Caco-2 (cell line): ENCODE measurements around the gene PRTN3. TPM values are rescaled to one million over a fixed set of nuclear protein-coding genes. Genes with fewer than 3 reads are reported as not detected.

ENCODE experiments used
- BruUV-seq: library from RNA; stranded (reverse); fragments of 400-500 nt; replicated peaks from 2 replicates; lab custom pipeline; 2021; lab: Mats Ljungman, UMichigan
- CTCF ChIA-PET: fragments of 300-600 bp; sonication (Branson Sonifier 250); formaldehyde crosslinking; loops from one replicate; lab custom pipeline; 2022; ENCODE audit warnings: antibody characterized with exemption; lab: Charles Lee
- POLR2A ChIA-PET: fragments of 300-600 bp; sonication (Branson Sonifier 250); formaldehyde crosslinking; loops from one replicate; lab custom pipeline; 2022; ENCODE audit warnings: antibody characterized with exemption; lab: Charles Lee
- DNase-seq, 2 experiments: peaks; one replicate each; pipeline versions ENCODE4 v3.0.0 to v3.0.0-alpha.2; 2020 to 2022
- H3K27me3 ChIP-seq: replicated peaks from 2 replicates; pipeline ENCODE4 v1.6.0; 2011; ENCODE audit warnings: low read length; ENCODE audit not compliant: control insufficient read depth, insufficient read depth
- H3K36me3 ChIP-seq: 2 replicates; pipeline ENCODE4 v1.5.1; 2011; ENCODE audit warnings: low read length; ENCODE audit not compliant: control insufficient read depth, insufficient read depth
- H3K4me1 ChIP-seq: fragments of 250-450 bp; sonication (Bioruptor Pico); 2 replicates; pipeline ENCODE4 v1.5.1; 2020; ENCODE audit warnings: mild to moderate bottlenecking
- H3K4me3 ChIP-seq: 2 replicates; pipeline ENCODE4 v1.5.1; 2011; ENCODE audit warnings: low read depth, mild to moderate bottlenecking, control low read depth, low read length
- H3K9me3 ChIP-seq: fragments of 250-450 bp; sonication (Bioruptor Pico); 2 replicates; pipeline ENCODE4 v1.5.1; 2020; ENCODE audit warnings: mild to moderate bottlenecking, moderate library complexity
- H3K27ac Mint-ChIP-seq: one replicate; pipeline ENCODE4 v1.8.0; 2022; ENCODE audit warnings: mixed read lengths; ENCODE audit not compliant: unreplicated experiment
- H3K27me3 Mint-ChIP-seq: one replicate; pipeline ENCODE4 v1.8.0; 2022; ENCODE audit warnings: mixed read lengths; ENCODE audit not compliant: insufficient read depth, unreplicated experiment
- H3K36me3 Mint-ChIP-seq: one replicate; pipeline ENCODE4 v1.8.0; 2022; ENCODE audit warnings: mild to moderate bottlenecking, mixed read lengths; ENCODE audit not compliant: insufficient read depth, unreplicated experiment
- H3K4me1 Mint-ChIP-seq: one replicate; pipeline ENCODE4 v1.8.0; 2022; ENCODE audit warnings: low read depth, mixed read lengths; ENCODE audit not compliant: unreplicated experiment
- H3K4me3 Mint-ChIP-seq: one replicate; pipeline ENCODE4 v1.8.0; 2022; ENCODE audit warnings: mild to moderate bottlenecking, moderate library complexity, mixed read lengths; ENCODE audit not compliant: unreplicated experiment
- H3K9me3 Mint-ChIP-seq: one replicate; pipeline ENCODE4 v1.8.0; 2022; ENCODE audit warnings: mixed read lengths; ENCODE audit not compliant: unreplicated experiment
- intact Hi-C: fragments of 100-400 bp; cut with micrococcal nuclease; formaldehyde crosslinking; loops from one replicate; pipeline ENCODE4 v1.10.0; 2022; ENCODE audit not compliant: unreplicated experiment
- total RNA-seq: library from RNA; stranded (reverse); gene quantifications from 2 replicates; pipeline ENCODE4 v1.2.3, GENCODE V29; 2022
- TF ChIP-seq, protein P1 (sequence below), 2 experiments: fragments of 200-600 bp in 1 of 2; IDR thresholded peaks; 1 replicate in 1 of 2; 2 replicates in 1 of 2; pipeline versions ENCODE4 v1.5.1 to v1.8.0; 2011 to 2022; ENCODE audit warnings: antibody characterized with exemption in 1 of 2, control low read depth in 1 of 2, inconsistent platforms in 1 of 2, low read depth in 1 of 2, low read length in 1 of 2, mild to moderate bottlenecking in 1 of 2, moderate library complexity in 1 of 2; ENCODE audit not compliant: insufficient read depth in 1 of 2, severe bottlenecking in 1 of 2, unreplicated experiment in 1 of 2

The PRTN3 gene
- total RNA-seq, 1 experiment from 2014 or later, result 0.29 TPM

DNA sequence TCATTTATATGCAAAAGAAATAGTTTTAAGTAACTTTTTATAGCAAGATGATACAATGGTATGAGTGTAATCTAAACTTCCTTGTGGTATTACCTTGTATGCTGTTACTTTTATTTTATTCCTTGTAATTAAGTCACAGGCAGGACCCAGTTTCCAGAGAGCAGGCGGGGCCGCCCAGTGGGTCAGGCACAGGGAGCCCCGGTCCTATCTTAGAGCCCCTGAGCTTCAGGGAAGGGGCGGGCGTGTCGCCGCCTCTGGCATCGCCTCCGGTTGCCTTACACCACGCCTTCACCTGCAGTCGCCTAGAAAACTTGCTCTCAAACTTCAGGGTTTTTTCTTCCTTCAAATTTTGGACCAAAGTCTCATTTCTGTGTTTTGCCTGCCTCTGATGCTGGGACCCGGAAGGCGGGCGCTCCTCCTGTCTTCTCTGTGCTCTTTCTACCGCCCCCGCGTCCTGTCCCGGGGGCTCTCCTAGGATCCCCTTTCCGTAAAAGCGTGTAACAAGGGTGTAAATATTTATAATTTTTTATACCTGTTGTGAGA lies 29.2 kb upstream of the PRTN3 start:
- Histone ChIP-seq H3K36me3 (peaks cover 8% of the 10 kb centered on the region), H3K4me1 (no peaks in the 10 kb centered on the region), H3K4me3 (no peak overlapping the region), H3K9me3 (no peaks in the 10 kb centered on the region), H3K27me3 (no peaks in the 10 kb centered on the region)
- Mint-ChIP-seq H3K4me1 (no peaks in the 10 kb centered on the region), H3K4me3 (no peak overlapping the region), H3K36me3 (peaks cover 93% of the 10 kb centered on the region), H3K27me3 (no peaks in the 10 kb centered on the region), H3K27ac (peak overlapping the region; percentile 39), H3K9me3 (peaks cover 8% of the 10 kb centered on the region)
- POLR2A ChIA-PET, result no interaction called here
- TF ChIP-seq, protein P1, sequence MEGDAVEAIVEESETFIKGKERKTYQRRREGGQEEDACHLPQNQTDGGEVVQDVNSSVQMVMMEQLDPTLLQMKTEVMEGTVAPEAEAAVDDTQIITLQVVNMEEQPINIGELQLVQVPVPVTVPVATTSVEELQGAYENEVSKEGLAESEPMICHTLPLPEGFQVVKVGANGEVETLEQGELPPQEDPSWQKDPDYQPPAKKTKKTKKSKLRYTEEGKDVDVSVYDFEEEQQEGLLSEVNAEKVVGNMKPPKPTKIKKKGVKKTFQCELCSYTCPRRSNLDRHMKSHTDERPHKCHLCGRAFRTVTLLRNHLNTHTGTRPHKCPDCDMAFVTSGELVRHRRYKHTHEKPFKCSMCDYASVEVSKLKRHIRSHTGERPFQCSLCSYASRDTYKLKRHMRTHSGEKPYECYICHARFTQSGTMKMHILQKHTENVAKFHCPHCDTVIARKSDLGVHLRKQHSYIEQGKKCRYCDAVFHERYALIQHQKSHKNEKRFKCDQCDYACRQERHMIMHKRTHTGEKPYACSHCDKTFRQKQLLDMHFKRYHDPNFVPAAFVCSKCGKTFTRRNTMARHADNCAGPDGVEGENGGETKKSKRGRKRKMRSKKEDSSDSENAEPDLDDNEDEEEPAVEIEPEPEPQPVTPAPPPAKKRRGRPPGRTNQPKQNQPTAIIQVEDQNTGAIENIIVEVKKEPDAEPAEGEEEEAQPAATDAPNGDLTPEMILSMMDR (IDR thresholded peaks at IDR 0.05; ENCODE audit: insufficient read depth in 1 of 2, low read depth in 1 of 2, low read length in 1 of 2, severe bottlenecking in 1 of 2, unreplicated experiment in 1 of 2), result no peak
- CTCF ChIA-PET, result no interaction called here
- intact Hi-C loops, result no loop called here
- BruUV-seq, result TSS peak; percentile 48
- no peak for DNase-seq

DNA sequence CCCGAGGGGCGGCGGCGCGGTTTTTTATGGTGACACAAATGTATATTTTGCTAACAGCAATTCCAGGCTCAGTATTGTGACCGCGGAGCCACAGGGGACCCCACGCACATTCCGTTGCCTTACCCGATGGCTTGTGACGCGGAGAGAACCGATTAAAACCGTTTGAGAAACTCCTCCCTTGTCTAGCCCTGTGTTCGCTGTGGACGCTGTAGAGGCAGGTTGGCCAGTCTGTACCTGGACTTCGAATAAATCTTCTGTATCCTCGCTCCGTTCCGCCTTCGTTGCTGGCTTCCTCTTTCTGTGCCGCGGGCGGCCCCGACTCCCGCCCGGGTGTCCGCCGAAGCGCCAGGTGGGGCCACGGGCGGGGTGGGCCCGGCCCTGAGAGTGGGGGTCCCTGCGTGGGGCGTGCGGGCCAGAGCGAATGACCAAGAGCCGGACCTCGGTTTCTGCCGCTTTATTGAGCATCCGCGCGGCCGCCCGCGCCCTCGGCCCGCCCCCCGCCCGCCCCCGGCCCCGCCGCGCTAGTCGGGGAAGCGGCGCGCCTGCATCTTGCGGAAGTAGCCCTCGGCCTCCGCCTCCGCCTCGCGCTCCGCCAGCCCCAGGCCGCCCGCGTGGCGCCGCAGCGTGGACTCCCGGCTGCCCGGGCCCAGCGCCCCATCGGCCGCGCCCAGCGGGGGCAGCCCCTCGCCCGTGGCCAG lies 28.6 kb upstream of the PRTN3 start:
- Mint-ChIP-seq H3K9me3 (peaks cover 12% of the 10 kb centered on the region), H3K27ac (peak overlapping the region; percentile 39), H3K4me1 (no peaks in the 10 kb centered on the region), H3K27me3 (no peaks in the 10 kb centered on the region), H3K4me3 (no peak overlapping the region), H3K36me3 (peaks cover 93% of the 10 kb centered on the region)
- TF ChIP-seq, protein P1 (IDR thresholded peaks at IDR 0.05; ENCODE audit: insufficient read depth in 1 of 2, low read depth in 1 of 2, low read length in 1 of 2, severe bottlenecking in 1 of 2, unreplicated experiment in 1 of 2), result no peak
- Histone ChIP-seq H3K36me3 (peaks cover 5% of the 10 kb centered on the region), H3K4me1 (no peaks in the 10 kb centered on the region), H3K9me3 (no peaks in the 10 kb centered on the region), H3K27me3 (no peaks in the 10 kb centered on the region), H3K4me3 (no peak overlapping the region)
- CTCF ChIA-PET, result no interaction called here
- no peak for DNase-seq
- no TSS peak for BruUV-seq
- POLR2A ChIA-PET, result no interaction called here
- intact Hi-C loops, result no loop called here

DNA sequence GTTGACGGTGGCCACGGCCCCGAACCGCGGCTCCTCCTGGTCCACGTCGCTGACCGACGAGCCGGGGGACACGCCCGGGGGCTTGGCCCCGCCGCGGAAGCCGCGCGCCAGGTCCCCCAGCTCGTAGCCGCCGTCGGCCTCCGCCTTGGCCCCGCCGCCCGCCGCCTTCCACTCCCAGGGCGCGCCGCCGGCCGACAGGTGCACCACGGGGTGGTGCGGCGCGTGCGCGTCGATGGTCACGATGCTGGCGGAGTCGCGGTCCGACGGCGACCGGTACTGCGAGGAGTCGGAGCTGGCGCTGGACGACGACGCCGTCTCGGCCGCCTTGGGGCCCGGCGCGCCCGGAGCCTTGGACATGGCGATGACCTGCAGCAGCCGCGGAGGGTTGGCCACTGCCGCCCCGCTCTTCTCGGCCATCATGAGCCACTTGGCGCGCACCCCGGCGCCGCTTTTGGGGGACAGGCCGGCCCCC lies 28.0 kb upstream of the PRTN3 start:
- H3K27ac Mint-ChIP-seq, result no peak overlapping the region
- ChIA-PET CTCF (no interaction called here), POLR2A (no interaction called here)
- TF ChIP-seq, protein P1 (IDR thresholded peaks at IDR 0.05; ENCODE audit: insufficient read depth in 1 of 2, low read depth in 1 of 2, low read length in 1 of 2, severe bottlenecking in 1 of 2, unreplicated experiment in 1 of 2), result no peak
- Histone ChIP-seq H3K27me3 (no peaks in the 10 kb centered on the region), H3K36me3 (peaks cover 4% of the 10 kb centered on the region), H3K9me3 (no peaks in the 10 kb centered on the region), H3K4me3 (no peak overlapping the region), H3K4me1 (no peaks in the 10 kb centered on the region)
- no peak for DNase-seq
- H3K27me3 Mint-ChIP-seq, result no peaks in the 10 kb centered on the region
- BruUV-seq, result no TSS peak
- no peak overlapping the region for H3K4me3 Mint-ChIP-seq
- H3K36me3 Mint-ChIP-seq, result peaks cover 93% of the 10 kb centered on the region
- H3K9me3 Mint-ChIP-seq, result peaks cover 12% of the 10 kb centered on the region
- intact Hi-C loops, result no loop called here
- H3K4me1 Mint-ChIP-seq, result no peaks in the 10 kb centered on the region
